Astrocyte (in vitro differentiated cells and primary cell): ENCODE data around the gene ATP6V0B.

Source experiments
- EZH2 ChIP-seq: IDR thresholded peaks from 2 replicates; pipeline ENCODE4 v1.6.1; 2012; ENCODE audit warnings: mild to moderate bottlenecking, low read length, inconsistent platforms; ENCODE audit not compliant: insufficient read depth
- TF ChIP-seq, protein P1 (sequence below): IDR thresholded peaks from 2 replicates; pipeline ENCODE4 v1.5.1; 2011; ENCODE audit warnings: low read depth, mild to moderate bottlenecking, inconsistent platforms, low read length, moderate library complexity; ENCODE audit not compliant: insufficient read depth

DNA sequence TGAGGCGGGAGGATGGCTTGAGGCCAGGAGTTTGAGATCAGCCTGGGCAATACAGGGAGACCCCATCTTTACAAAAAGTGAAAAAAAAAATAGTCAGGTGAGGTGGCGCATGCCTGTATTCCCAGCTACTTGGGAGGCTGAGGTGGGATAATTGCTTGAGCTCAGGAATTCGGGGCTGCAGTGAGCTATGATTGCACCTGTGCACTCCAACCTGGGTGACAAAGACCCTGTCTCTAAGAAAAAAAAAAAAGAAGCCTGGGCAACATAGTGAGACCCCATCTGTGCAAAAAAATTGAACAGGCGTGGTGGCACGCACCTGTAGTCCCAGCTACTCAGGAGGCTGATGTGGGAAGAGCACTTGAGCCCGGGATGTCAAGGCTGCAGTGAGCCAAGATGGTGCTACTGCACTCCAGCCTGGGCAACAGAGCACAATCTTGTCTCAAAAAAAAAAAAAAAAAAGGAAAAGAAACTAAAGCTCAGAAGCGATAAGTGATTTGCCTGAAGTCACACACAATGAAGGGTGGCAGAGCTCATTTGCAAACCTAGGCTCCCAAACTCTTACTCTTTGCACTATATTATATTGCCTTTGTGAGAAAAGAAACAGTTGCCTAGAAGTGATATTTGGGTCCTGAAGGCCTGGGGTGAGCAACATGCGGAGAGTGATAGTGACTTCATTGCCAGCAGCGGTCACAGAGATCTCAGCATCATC lies 18.6 kb downstream of the ATP6V0B start:
- TF ChIP-seq, protein P1, sequence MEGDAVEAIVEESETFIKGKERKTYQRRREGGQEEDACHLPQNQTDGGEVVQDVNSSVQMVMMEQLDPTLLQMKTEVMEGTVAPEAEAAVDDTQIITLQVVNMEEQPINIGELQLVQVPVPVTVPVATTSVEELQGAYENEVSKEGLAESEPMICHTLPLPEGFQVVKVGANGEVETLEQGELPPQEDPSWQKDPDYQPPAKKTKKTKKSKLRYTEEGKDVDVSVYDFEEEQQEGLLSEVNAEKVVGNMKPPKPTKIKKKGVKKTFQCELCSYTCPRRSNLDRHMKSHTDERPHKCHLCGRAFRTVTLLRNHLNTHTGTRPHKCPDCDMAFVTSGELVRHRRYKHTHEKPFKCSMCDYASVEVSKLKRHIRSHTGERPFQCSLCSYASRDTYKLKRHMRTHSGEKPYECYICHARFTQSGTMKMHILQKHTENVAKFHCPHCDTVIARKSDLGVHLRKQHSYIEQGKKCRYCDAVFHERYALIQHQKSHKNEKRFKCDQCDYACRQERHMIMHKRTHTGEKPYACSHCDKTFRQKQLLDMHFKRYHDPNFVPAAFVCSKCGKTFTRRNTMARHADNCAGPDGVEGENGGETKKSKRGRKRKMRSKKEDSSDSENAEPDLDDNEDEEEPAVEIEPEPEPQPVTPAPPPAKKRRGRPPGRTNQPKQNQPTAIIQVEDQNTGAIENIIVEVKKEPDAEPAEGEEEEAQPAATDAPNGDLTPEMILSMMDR = no peak
- TF ChIP-seq EZH2 = no peak
